Panc1 (cell line): ENCODE results near the gene ARHGEF17.

Experiments
- POLR2AphosphoS5 ChIP-seq: IDR thresholded peaks from 2 replicates; pipeline ENCODE4 v1.6.1; 2012; ENCODE audit warnings: mild to moderate bottlenecking, low read depth, low read length, moderate library complexity
- TF ChIP-seq, protein P1 (sequence below): fragments of 450-650 bp; IDR thresholded peaks from 2 replicates; pipeline ENCODE4 v1.5.1; 2017; ENCODE audit warnings: mild to moderate bottlenecking

DNA sequence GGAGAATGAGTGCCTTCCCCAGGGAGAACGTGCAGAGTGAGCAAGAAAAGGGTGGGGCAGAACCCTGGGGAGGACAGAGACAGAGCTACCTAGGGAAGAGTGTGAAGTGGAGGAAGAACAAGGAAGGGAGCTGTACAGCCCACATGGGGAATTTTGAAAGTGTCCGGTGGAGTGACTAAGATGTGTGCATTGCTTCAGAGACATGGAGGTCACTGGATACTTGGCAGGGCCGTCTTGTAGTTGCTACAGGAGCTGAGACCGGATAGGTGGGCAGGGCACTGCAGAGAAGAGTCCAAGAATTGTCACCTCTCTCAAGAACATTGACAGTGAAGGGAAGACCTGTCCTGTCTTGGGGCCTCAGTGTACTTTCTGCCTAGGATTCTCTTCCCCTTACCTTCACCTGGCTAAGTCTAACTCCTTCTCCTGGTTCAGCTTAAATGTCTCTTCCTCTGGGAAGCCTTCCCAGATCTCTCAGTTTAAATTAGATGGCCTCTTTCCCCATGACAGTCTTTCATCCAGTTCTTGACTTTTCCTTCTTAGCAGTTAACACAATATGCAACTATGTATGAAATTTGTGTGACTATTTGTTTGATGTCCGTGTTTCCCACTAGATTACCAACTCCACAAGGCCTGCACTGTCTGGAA is 45.1 kb upstream of the ARHGEF17 start:
- TF ChIP-seq, protein P1, sequence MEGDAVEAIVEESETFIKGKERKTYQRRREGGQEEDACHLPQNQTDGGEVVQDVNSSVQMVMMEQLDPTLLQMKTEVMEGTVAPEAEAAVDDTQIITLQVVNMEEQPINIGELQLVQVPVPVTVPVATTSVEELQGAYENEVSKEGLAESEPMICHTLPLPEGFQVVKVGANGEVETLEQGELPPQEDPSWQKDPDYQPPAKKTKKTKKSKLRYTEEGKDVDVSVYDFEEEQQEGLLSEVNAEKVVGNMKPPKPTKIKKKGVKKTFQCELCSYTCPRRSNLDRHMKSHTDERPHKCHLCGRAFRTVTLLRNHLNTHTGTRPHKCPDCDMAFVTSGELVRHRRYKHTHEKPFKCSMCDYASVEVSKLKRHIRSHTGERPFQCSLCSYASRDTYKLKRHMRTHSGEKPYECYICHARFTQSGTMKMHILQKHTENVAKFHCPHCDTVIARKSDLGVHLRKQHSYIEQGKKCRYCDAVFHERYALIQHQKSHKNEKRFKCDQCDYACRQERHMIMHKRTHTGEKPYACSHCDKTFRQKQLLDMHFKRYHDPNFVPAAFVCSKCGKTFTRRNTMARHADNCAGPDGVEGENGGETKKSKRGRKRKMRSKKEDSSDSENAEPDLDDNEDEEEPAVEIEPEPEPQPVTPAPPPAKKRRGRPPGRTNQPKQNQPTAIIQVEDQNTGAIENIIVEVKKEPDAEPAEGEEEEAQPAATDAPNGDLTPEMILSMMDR: no peak
- TF ChIP-seq POLR2AphosphoS5: no peak
